T-cell (primary cell): ENCODE measurements around the gene VPS41. TPM values are rescaled to one million over a fixed set of nuclear protein-coding genes. Genes with fewer than 3 reads are reported as not detected.

Experiments used
- ATAC-seq, 4 experiments: fragments of 200-7000 bp in 3 of 4; fragments of 150-1000 bp in 1 of 4; cut with Tn5 transposase; replicated peaks in 1 of 4; 1 replicate in 3 of 4; 2 replicates in 1 of 4; pipeline ENCODE4 v1.10.0; 2021; ENCODE audit warnings: moderate library complexity in 3 of 4, mild to moderate bottlenecking in 2 of 4, moderate number of reproducible peaks in 1 of 4
- CTCF ChIA-PET, 2 donors: fragments of 300-600 bp; sonication (Branson Sonifier 250); formaldehyde crosslinking; loops; one replicate each; lab custom pipeline; 2022; ENCODE audit warnings: antibody characterized with exemption in 2 of 2; lab: Charles Lee
- POLR2A ChIA-PET, 2 donors: fragments of 300-600 bp; sonication (Branson Sonifier 250); formaldehyde crosslinking; loops; one replicate each; lab custom pipeline; 2022; ENCODE audit warnings: antibody characterized with exemption in 2 of 2; lab: Charles Lee
- DNase-seq, 35 experiments: peaks; one replicate each; pipeline versions ENCODE4 v3.0.0 to v3.0.0-alpha.2; 2013 to 2023
- H3K27ac ChIP-seq: one replicate; pipeline ENCODE4 v1.5.1; 2013; ENCODE audit warnings: low read length
- H3K27me3 ChIP-seq, 2 experiments: replicated peaks in 1 of 2; 1 replicate in 1 of 2; 2 replicates in 1 of 2; pipeline versions ENCODE4 v1.6.1 to v1.7.0; 2013; ENCODE audit warnings: low read length in 1 of 2, mixed read lengths in 1 of 2; ENCODE audit not compliant: control insufficient read depth in 2 of 2, insufficient read depth in 2 of 2; ENCODE audit errors: extremely low read depth in 1 of 2
- H3K36me3 ChIP-seq, 2 donors: 1 replicate in 1 of 2; 2 replicates in 1 of 2; pipeline versions ENCODE4 v1.6.1 to v1.7.0; 2013; ENCODE audit warnings: low read length in 1 of 2; ENCODE audit not compliant: control insufficient read depth in 2 of 2, insufficient read depth in 1 of 2; ENCODE audit errors: extremely low read depth in 1 of 2
- H3K4me1 ChIP-seq, 2 experiments: 1 replicate in 1 of 2; 2 replicates in 1 of 2; pipeline versions ENCODE4 v1.6.1 to v1.7.0; 2013; ENCODE audit warnings: low read length in 2 of 2, mixed read lengths in 1 of 2; ENCODE audit not compliant: insufficient read depth in 2 of 2, control insufficient read depth in 1 of 2; ENCODE audit errors: extremely low read depth in 1 of 2
- H3K4me3 ChIP-seq, 2 donors: 1 replicate in 1 of 2; 2 replicates in 1 of 2; pipeline versions ENCODE4 v1.5.1 to v1.7.0; 2013; ENCODE audit warnings: mild to moderate bottlenecking in 2 of 2, low read length in 1 of 2, moderate library complexity in 1 of 2; ENCODE audit not compliant: control insufficient read depth in 1 of 2; ENCODE audit errors: extremely low read depth in 1 of 2
- H3K9me3 ChIP-seq: 2 replicates; pipeline ENCODE4 v1.7.0; 2013
- H3K27ac Mint-ChIP-seq, 2 donors: one replicate each; pipeline ENCODE4 v1.8.0; 2020 to 2021; ENCODE audit warnings: mild to moderate bottlenecking in 2 of 2, mixed read lengths in 2 of 2
- H3K27me3 Mint-ChIP-seq, 2 donors: one replicate each; pipeline ENCODE4 v1.8.0; 2021 to 2022; ENCODE audit warnings: mixed read lengths in 2 of 2
- H3K36me3 Mint-ChIP-seq: one replicate; pipeline ENCODE4 v1.8.0; 2021; ENCODE audit warnings: mixed read lengths
- H3K4me1 Mint-ChIP-seq, 3 donors: one replicate each; pipeline ENCODE4 v1.8.0; 2020 to 2022; ENCODE audit warnings: mixed read lengths in 3 of 3, mild to moderate bottlenecking in 1 of 3
- H3K4me3 Mint-ChIP-seq, 3 donors: one replicate each; pipeline ENCODE4 v1.8.0; 2020 to 2022; ENCODE audit warnings: mild to moderate bottlenecking in 3 of 3, mixed read lengths in 3 of 3, moderate library complexity in 3 of 3
- H3K9me3 Mint-ChIP-seq, 3 donors: one replicate each; pipeline ENCODE4 v1.8.0; 2020 to 2022; ENCODE audit warnings: mixed read lengths in 3 of 3
- WGBS: methylation state at CpG from one replicate; pipeline ENCODE4 v1.1.5; 2013; ENCODE audit warnings: missing lambda C conversion rate; ENCODE audit not compliant: insufficient coverage; 5-methylcytosine and 5-hydroxymethylcytosine counted together
- total RNA-seq, 35 experiments: library from RNA in 6 of 35; stranded (reverse) in 6 of 35; fragments of 120-200 nt in 1 of 35; gene quantifications; one replicate each; pipeline versions ENCODE4 v1.2.1 to v1.2.4 and lab custom pipeline; 2013 to 2026

The VPS41 gene
- total RNA-seq, 5 donors from 2014 or later (not counting 1 experiment from before 2014, with no cell fraction given): 45.6 to 68.3 (median 55.3) TPM

GRCh38 chr7:38682606-38683005 is 226.4 kb downstream of the VPS41 start:
- Mint-ChIP-seq H3K9me3 (peaks cover 0 to 4% (median 0%) of the 10 kb centered on the region in 3 donors), H3K4me3 (no peak overlapping the region), H3K4me1 (no peaks in the 10 kb centered on the region), H3K27ac (no peak overlapping the region), H3K27me3 (peaks cover 5 to 16% of the 10 kb centered on the region in 2 donors), H3K36me3 (no peaks in the 10 kb centered on the region)
- Histone ChIP-seq H3K4me3 (no peak overlapping the region), H3K9me3 (no peaks in the 10 kb centered on the region), H3K4me1 (no peaks in the 10 kb centered on the region), H3K36me3 (no peaks in the 10 kb centered on the region), H3K27ac (no peak overlapping the region), H3K27me3 (peaks cover 0 to 10% of the 10 kb centered on the region in 2 experiments)
- DNase-seq (no peak), ATAC-seq (no peak)
- CTCF ChIA-PET: no interaction called here
- POLR2A ChIA-PET: interaction anchor here in 1 of 2 donors (0.6 kb wide), 1 partner anchor 35 kb away, joined by 4 read pairs; no protein-coding TSS in a partner anchor
- no CpG with 5 or more reads among the region's 3 CpGs for WGBS

- POLR2A ChIA-PET: no interaction called here
- Mint-ChIP-seq H3K9me3 (peaks cover 0 to 4% (median 0%) of the 10 kb centered on the region in 3 donors), H3K4me3 (no peak overlapping the region), H3K27me3 (peaks cover 5 to 16% of the 10 kb centered on the region in 2 donors), H3K36me3 (no peaks in the 10 kb centered on the region), H3K27ac (no peak overlapping the region), H3K4me1 (no peaks in the 10 kb centered on the region)
- H3K9me3 ChIP-seq: no peaks in the 10 kb centered on the region
- H3K4me3 ChIP-seq: no peak overlapping the region
- H3K27ac ChIP-seq: no peak overlapping the region
- WGBS: 100% methylated on average over 1 of the region's 1 CpG
- CTCF ChIA-PET: no interaction called here
- no peaks in the 10 kb centered on the region for H3K36me3 ChIP-seq
- H3K4me1 ChIP-seq: no peaks in the 10 kb centered on the region
- DNase-seq (no peak), ATAC-seq (no peak)
- H3K27me3 ChIP-seq: peaks cover 0 to 10% of the 10 kb centered on the region in 2 experiments
These were observed 227.1 kb downstream of the VPS41 start for GRCh38 chr7:38681882-38682281.

DNA sequence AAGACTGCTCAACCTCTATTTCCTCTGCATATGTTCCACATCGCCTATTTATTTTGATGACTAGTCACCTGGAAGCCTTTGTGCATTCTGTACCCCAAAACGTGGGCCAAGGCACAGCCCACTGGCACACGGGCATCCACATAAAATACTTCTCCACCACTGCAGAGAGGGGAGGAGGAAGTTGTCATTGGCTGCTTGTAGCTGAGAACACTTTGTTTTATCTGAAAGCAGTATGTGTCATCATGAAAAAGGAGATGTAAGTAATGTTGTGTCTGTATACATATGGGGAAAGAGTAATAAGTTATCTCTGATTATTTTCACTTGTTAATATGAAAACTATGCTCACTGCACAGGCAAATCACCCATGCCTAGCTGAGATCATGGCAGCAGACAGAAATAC is 229.6 kb downstream of the VPS41 start:
- Mint-ChIP-seq H3K4me3 (no peak overlapping the region), H3K9me3 (no peaks in the 10 kb centered on the region), H3K36me3 (no peaks in the 10 kb centered on the region), H3K27me3 (peaks cover 5 to 6% of the 10 kb centered on the region in 2 donors), H3K4me1 (no peaks in the 10 kb centered on the region), H3K27ac (no peak overlapping the region)
- Histone ChIP-seq H3K36me3 (no peaks in the 10 kb centered on the region), H3K27me3 (no peaks in the 10 kb centered on the region), H3K4me1 (no peaks in the 10 kb centered on the region), H3K4me3 (no peak overlapping the region), H3K27ac (no peak overlapping the region), H3K9me3 (no peaks in the 10 kb centered on the region)
- ChIA-PET CTCF (no interaction called here), POLR2A (no interaction called here)
- DNase-seq: no peak
- no peak for ATAC-seq
- WGBS: 50% methylated on average over 1 of the region's 3 CpGs

- Mint-ChIP-seq H3K36me3 (no peaks in the 10 kb centered on the region), H3K9me3 (no peaks in the 10 kb centered on the region), H3K4me1 (no peaks in the 10 kb centered on the region), H3K27ac (no peak overlapping the region), H3K4me3 (no peak overlapping the region), H3K27me3 (peaks cover 5 to 6% of the 10 kb centered on the region in 2 donors)
- H3K9me3 ChIP-seq: no peaks in the 10 kb centered on the region
- no peak overlapping the region for H3K27ac ChIP-seq
- H3K27me3 ChIP-seq: no peaks in the 10 kb centered on the region
- no CpG with 5 or more reads among the region's 1 CpG for WGBS
- ChIA-PET POLR2A (no interaction called here), CTCF (interaction anchor here in 1 of 2 donors (0.6 kb wide), 1 partner anchor 305 kb away, joined by 3 read pairs; no protein-coding TSS in a partner anchor)
- no peaks in the 10 kb centered on the region for H3K36me3 ChIP-seq
- no peak for DNase-seq
- no peaks in the 10 kb centered on the region for H3K4me1 ChIP-seq
- no peak for ATAC-seq
- no peak overlapping the region for H3K4me3 ChIP-seq
These were observed 230.3 kb downstream of the VPS41 start for GRCh38 chr7:38678698-38679054.

DNA sequence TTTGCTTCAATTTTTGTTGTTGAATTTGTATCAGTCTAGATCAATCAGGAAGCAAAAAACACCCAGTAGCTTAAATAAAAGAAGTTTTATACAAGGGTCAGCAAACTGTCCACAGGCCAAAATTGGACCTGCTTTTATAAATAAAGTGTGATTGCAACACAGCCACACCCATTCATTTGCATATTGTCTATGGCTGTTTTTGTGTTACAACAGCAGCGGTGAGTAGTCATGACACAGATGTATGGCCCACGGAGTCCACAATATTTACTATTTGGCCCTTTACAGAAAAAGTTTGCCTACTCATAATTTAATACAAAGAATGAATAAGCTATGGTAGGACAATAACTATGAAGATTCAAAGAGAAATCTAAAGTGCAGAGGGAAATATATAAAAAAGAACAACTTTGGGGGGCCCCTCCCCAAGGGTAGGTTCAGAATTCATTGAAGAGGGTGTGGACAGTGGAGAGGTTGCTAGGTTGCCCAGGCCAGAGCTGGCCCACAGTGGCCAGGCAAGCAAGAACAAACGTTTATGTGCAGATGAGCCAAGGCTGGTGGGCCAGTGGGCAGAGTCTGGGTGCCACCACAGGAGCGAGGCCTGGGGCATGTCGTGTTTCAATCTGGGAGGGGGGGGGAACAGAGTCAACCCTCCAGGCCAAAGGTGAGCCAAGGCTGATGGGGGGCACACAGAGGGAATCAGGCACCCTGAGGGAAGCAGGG is 230.9 kb downstream of the VPS41 start:
- Histone ChIP-seq H3K27ac (no peak overlapping the region), H3K9me3 (no peaks in the 10 kb centered on the region), H3K36me3 (no peaks in the 10 kb centered on the region), H3K4me3 (no peak overlapping the region), H3K4me1 (no peaks in the 10 kb centered on the region), H3K27me3 (no peaks in the 10 kb centered on the region)
- WGBS: 78% methylated on average over 3 of the region's 5 CpGs
- Mint-ChIP-seq H3K27me3 (peaks cover 5 to 6% of the 10 kb centered on the region in 2 donors), H3K9me3 (no peaks in the 10 kb centered on the region), H3K4me3 (no peak overlapping the region), H3K27ac (no peak overlapping the region), H3K4me1 (no peaks in the 10 kb centered on the region), H3K36me3 (no peaks in the 10 kb centered on the region)
- ChIA-PET CTCF (interaction anchor here in 1 of 2 donors (0.6 kb wide), 1 partner anchor 33 kb away, joined by 3 read pairs; no protein-coding TSS in a partner anchor), POLR2A (no interaction called here)
- ATAC-seq (no peak), DNase-seq (no peak)

DNA sequence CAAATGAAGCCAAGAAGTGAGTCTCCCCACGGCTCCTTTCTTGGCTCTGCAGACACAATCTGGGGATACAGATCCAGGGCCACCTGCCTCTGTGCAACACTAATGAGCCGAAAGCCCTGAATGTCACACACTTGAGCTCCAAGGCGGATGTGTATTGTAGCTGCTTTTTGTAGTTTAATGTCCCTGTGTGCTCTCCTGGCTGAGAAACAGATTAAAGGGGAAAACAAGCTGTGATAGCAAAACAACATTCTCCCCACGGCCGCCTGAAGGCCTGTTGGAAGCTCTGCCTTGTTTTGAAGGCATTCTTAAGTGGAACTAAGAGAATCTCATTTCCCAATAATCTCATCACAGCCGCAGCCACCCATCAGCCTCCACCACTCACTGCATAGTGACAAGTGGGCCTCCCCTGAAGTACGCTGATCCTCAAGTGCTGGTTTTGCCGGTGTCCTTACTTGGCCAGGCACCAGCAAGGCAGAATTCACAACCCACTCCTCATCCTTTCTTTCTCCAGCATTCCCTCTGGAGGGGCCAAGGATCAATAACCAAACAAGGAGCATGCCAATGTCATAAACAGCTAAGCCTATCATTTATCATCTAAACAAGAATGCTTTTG is 233.4 kb downstream of the VPS41 start:
- H3K27me3 ChIP-seq: peaks cover 0 to 10% of the 10 kb centered on the region in 2 experiments
- no peaks in the 10 kb centered on the region for H3K9me3 ChIP-seq
- WGBS: 88% methylated on average over 4 of the region's 8 CpGs
- CTCF ChIA-PET: no interaction called here
- Mint-ChIP-seq H3K27me3 (peaks cover 6% of the 10 kb centered on the region in 2 donors), H3K36me3 (no peaks in the 10 kb centered on the region), H3K9me3 (no peaks in the 10 kb centered on the region), H3K4me3 (no peak overlapping the region), H3K27ac (no peak overlapping the region), H3K4me1 (peaks cover 0 to 2% (median 0%) of the 10 kb centered on the region in 3 donors)
- POLR2A ChIA-PET: no interaction called here
- no peaks in the 10 kb centered on the region for H3K4me1 ChIP-seq
- no peaks in the 10 kb centered on the region for H3K36me3 ChIP-seq
- ATAC-seq: no peak
- H3K27ac ChIP-seq: no peak overlapping the region
- no peak overlapping the region for H3K4me3 ChIP-seq
- DNase-seq: no peak
